GM19328 (cell line): ENCODE data around the gene KCNK6.

Source experiments
- ATAC-seq: cut with Tn5 transposase; IDR thresholded peaks from one replicate; pipeline ENCODE4 v1.9.1; 2021; ENCODE audit warnings: mild to moderate bottlenecking, moderate library complexity; ENCODE audit not compliant: unreplicated experiment

KCNK6 gene

GRCh38 chr19:38294090-38294489 lies 25.6 kb upstream of the KCNK6 start:
- no peak for ATAC-seq

- no peak for ATAC-seq
Measured at GRCh38 chr19:38298821-38299680, 20.6 kb upstream of the KCNK6 start.

- ATAC-seq, result no peak
Measured at GRCh38 chr19:38303517-38304351, 15.9 kb upstream of the KCNK6 start, which contains the start of gene C19orf33. TSS of gene C19orf33 (plus strand) at chr19:38304251. CDS start at chr19:38304262, 11 bp downstream.

- no peak for ATAC-seq
Measured at GRCh38 chr19:38304352-38304865, 15.2 kb upstream of the KCNK6 start.

- ATAC-seq, result no peak
Measured at GRCh38 chr19:38304866-38305429, 14.7 kb upstream of the KCNK6 start.

GRCh38 chr19:38306236-38306635 lies 13.4 kb upstream of the KCNK6 start:
- ATAC-seq, result no peak

- no peak for ATAC-seq
Measured at GRCh38 chr19:38307076-38307475, 12.6 kb upstream of the KCNK6 start.

GRCh38 chr19:38307597-38307996 lies 12.0 kb upstream of the KCNK6 start:
- no peak for ATAC-seq

GRCh38 chr19:38308006-38308766 lies 11.5 kb upstream of the KCNK6 start:
- no peak for ATAC-seq

GRCh38 chr19:38308926-38309614 lies 10.6 kb upstream of the KCNK6 start:
- no peak for ATAC-seq

GRCh38 chr19:38309615-38310278 lies 9.9 kb upstream of the KCNK6 start:
- ATAC-seq, result no peak

- ATAC-seq, result no peak
Measured at GRCh38 chr19:38310279-38310670, 9.4 kb upstream of the KCNK6 start.

GRCh38 chr19:38310986-38311385 lies 8.7 kb upstream of the KCNK6 start:
- ATAC-seq, result no peak

- ATAC-seq, result peak; percentile 84
Measured at GRCh38 chr19:38315657-38316476, 3.8 kb upstream of the KCNK6 start, which contains the start of gene YIF1B. TSS of gene YIF1B (minus strand) at chr19:38315947. CDS start at chr19:38315917, 30 bp downstream.

- no peak for ATAC-seq
Measured at GRCh38 chr19:38316477-38317067, 3.1 kb upstream of the KCNK6 start.

GRCh38 chr19:38317104-38317612 lies 2.5 kb upstream of the KCNK6 start:
- ATAC-seq, result no peak

GRCh38 chr19:38318660-38319059 lies 985 bp upstream of the KCNK6 start:
- no peak for ATAC-seq

- ATAC-seq, result no peak
Measured at GRCh38 chr19:38320969-38321339, 1.3 kb downstream of the KCNK6 start.
